Gastroesophageal sphincter (tissue), 4 donors: ENCODE data around the gene OBI1. TPM values are rescaled to one million over a fixed set of nuclear protein-coding genes. Genes with fewer than 3 reads are reported as not detected.

Experiments
- ATAC-seq: fragments of 150-250 bp; one replicate; pipeline ENCODE4 v1.9.1; 2016; ENCODE audit warnings: mild to moderate bottlenecking, moderate library complexity
- H3K27ac ChIP-seq, 4 donors: fragments of 200-600 bp; sonication (generic) in 3 of 4; 1 replicate in 3 of 4; 2 replicates in 1 of 4; pipeline ENCODE4 v1.5.1; 2016 to 2019
- H3K27me3 ChIP-seq: fragments of 200-600 bp; sonication (generic); one replicate; pipeline ENCODE4 v1.5.1; 2019
- H3K36me3 ChIP-seq, 2 donors: fragments of 200-600 bp; sonication (generic); one replicate each; pipeline ENCODE4 v1.5.1; 2019; ENCODE audit warnings: control low read depth in 1 of 2
- H3K4me1 ChIP-seq, 3 donors: fragments of 200-600 bp; sonication (generic); 1 replicate in 2 of 3; 2 replicates in 1 of 3; pipeline ENCODE4 v1.5.1; 2016 to 2019; ENCODE audit warnings: control low read depth in 2 of 3
- H3K4me3 ChIP-seq, 2 donors: fragments of 200-600 bp; sonication (generic); one replicate each; pipeline ENCODE4 v1.5.1; 2019; ENCODE audit warnings: mild to moderate bottlenecking in 1 of 2, moderate library complexity in 1 of 2
- H3K9me3 ChIP-seq, 3 donors: fragments of 200-600 bp; sonication (generic); one replicate each; pipeline ENCODE4 v1.5.1; 2017 to 2019; ENCODE audit warnings: control low read depth in 2 of 3
- EP300 ChIP-seq: sonication (generic); formaldehyde crosslinking; IDR thresholded peaks from one replicate; pipeline ENCODE4 v1.6.1; 2017; ENCODE audit warnings: antibody characterized with exemption, mild to moderate bottlenecking
- POLR2A ChIP-seq, 2 donors: fragments of 450-650 bp; IDR thresholded peaks; one replicate each; pipeline ENCODE4 v1.6.1; 2017; ENCODE audit warnings: antibody characterized with exemption in 2 of 2, mild to moderate bottlenecking in 2 of 2, moderate library complexity in 1 of 2
- POLR2AphosphoS5 ChIP-seq: sonication (generic); formaldehyde crosslinking; IDR thresholded peaks from one replicate; pipeline ENCODE4 v1.6.1; 2017; ENCODE audit warnings: antibody characterized with exemption
- WGBS, 2 donors: methylation state at CpG; one replicate each; pipeline ENCODE4 v1.1.5; 2018; ENCODE audit warnings: low coverage in 1 of 2; 5-methylcytosine and 5-hydroxymethylcytosine counted together
- total RNA-seq, 4 donors: library from RNA; depleted of rRNA; stranded (reverse); fragments of >200 nt; gene quantifications; one replicate each; pipeline ENCODE4 v1.1.0, GENCODE V29; 2016
- TF ChIP-seq, protein P1 (sequence below), 4 experiments: fragments of 200-600 bp in 2 of 4; fragments of 450-650 bp in 2 of 4; sonication (generic) in 1 of 4; IDR thresholded peaks; one replicate each; pipeline ENCODE4 v1.5.1; 2017 to 2019; ENCODE audit warnings: antibody characterized with exemption in 4 of 4, mild to moderate bottlenecking in 2 of 4, moderate library complexity in 2 of 4

Gene OBI1
- total RNA-seq, 4 donors from 2014 or later = 9.6 to 15.5 (median 10.7) TPM

DNA sequence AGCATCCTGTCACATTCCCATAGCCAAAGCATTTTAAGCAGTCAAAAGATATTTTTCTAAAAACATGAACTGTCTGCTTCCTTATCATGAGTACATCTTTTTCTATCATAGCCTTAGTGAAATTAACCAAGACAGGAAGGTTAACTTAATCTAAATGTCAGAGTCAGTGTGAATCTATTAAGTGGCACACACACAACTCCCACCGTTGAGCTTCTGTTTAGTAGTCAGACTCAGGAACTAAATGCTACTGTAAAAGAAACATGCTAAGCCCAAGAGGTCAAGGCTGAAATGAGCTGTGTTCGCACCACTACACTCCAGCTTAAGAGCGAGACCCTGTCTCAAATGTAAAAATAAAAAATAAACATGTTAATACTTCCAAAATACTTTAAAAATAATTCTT, 47.9 kb downstream of the OBI1 start:
- Histone ChIP-seq H3K4me1 (peaks cover 0 to 33% (median 24%) of the 10 kb centered on the region in 3 donors), H3K9me3 (no peaks in the 10 kb centered on the region), H3K27ac (no peak overlapping the region), H3K36me3 (peaks cover 0 to 24% of the 10 kb centered on the region in 2 donors), H3K4me3 (no peak overlapping the region), H3K27me3 (peaks cover 58% of the 10 kb centered on the region)
- 37 to 41% methylated on average over 3 of the region's 3 CpGs for WGBS, 2 donors
- no peak for TF ChIP-seq POLR2A (IDR thresholded peaks at IDR 0.05)
- no peak for TF ChIP-seq EP300
- TF ChIP-seq POLR2AphosphoS5 = no peak
- TF ChIP-seq, protein P1, sequence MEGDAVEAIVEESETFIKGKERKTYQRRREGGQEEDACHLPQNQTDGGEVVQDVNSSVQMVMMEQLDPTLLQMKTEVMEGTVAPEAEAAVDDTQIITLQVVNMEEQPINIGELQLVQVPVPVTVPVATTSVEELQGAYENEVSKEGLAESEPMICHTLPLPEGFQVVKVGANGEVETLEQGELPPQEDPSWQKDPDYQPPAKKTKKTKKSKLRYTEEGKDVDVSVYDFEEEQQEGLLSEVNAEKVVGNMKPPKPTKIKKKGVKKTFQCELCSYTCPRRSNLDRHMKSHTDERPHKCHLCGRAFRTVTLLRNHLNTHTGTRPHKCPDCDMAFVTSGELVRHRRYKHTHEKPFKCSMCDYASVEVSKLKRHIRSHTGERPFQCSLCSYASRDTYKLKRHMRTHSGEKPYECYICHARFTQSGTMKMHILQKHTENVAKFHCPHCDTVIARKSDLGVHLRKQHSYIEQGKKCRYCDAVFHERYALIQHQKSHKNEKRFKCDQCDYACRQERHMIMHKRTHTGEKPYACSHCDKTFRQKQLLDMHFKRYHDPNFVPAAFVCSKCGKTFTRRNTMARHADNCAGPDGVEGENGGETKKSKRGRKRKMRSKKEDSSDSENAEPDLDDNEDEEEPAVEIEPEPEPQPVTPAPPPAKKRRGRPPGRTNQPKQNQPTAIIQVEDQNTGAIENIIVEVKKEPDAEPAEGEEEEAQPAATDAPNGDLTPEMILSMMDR (IDR thresholded peaks at IDR 0.05) = no peak
- ATAC-seq = no peak

DNA sequence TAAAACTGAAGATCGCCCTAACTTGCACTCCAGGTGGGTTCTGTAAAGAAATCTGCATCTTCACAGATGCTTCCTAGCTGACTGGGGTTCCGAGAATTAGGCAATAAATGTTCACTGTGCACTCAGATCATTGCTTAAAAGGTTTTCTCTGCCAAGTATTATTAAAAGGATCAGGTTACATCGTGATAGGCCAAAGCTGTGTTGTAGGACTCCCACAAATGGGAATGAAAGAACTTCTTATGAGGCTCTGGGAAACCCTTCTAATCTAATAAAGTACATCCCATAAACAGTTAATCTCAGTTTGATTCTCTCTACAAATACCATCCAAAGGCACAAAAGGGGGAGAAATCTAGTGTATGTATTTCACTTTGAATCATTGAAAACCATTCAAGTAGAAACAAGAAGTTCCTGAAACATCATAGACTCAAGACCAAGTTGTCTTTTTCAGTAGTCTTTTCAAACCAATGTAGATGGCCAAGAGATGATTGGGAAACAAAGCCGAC, 48.5 kb downstream of the OBI1 start:
- no peak for ATAC-seq
- TF ChIP-seq POLR2AphosphoS5 = peak; percentile 8
- TF ChIP-seq EP300 = no peak
- no peak for TF ChIP-seq POLR2A (IDR thresholded peaks at IDR 0.05)
- TF ChIP-seq, protein P1 (IDR thresholded peaks at IDR 0.05) = no peak
- Histone ChIP-seq H3K4me1 (peaks cover 0 to 33% (median 24%) of the 10 kb centered on the region in 3 donors), H3K36me3 (peaks cover 0 to 18% of the 10 kb centered on the region in 2 donors), H3K9me3 (no peaks in the 10 kb centered on the region), H3K4me3 (no peak overlapping the region), H3K27me3 (peaks cover 64% of the 10 kb centered on the region), H3K27ac (no peak overlapping the region)
- WGBS, 2 donors = 51 to 52% methylated on average over 4 of the region's 4 CpGs

DNA sequence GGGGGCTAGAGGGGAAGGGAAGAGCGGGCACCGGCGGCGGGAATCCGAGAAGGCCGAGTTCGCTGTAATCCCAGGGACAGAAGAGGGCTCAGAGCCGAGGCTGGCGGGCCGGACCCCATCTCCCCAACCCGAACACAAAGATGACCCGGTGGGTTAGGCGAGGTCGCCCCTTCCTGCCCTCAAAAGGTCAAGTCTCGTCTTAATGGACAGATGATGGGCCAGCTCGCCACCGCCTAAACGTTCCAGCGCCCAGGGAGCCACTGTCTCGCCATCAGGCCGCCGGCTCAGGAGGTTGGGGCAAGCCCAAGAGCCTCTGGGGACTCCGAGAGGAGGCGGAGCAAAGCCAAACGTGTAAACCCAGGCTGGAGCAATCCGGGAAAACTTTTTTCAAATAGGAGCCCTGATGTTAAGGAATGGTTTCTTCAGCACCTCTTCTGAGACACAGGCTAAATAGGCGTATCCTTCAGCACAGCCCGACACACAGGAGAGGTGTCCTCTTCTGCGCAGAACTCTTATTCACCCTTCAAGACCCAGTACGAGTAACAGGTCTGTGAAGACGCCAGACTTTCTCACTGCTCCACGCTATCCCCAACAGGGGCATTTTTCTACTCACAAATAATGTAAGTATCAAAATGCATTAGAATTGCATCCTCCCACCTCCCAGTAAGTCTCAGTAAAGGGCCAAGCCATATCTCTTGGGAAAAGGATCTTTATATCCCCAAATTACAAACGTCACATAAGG, 49.3 kb downstream of the OBI1 start:
- Histone ChIP-seq H3K4me3 (peak overlapping the region; percentile 11 to 57), H3K27ac (no peak overlapping the region), H3K27me3 (peaks cover 72% of the 10 kb centered on the region), H3K36me3 (peaks cover 0 to 11% of the 10 kb centered on the region in 2 donors), H3K9me3 (no peaks in the 10 kb centered on the region), H3K4me1 (peaks cover 0 to 33% (median 24%) of the 10 kb centered on the region in 3 donors)
- WGBS, 2 donors = 14 to 64% methylated on average over 1 to 15 of the region's 33 CpGs
- no peak for ATAC-seq
- TF ChIP-seq POLR2AphosphoS5 (no peak), EP300 (no peak), POLR2A (IDR thresholded peaks at IDR 0.05) (no peak)
- TF ChIP-seq, protein P1 (IDR thresholded peaks at IDR 0.05) = no peak

DNA sequence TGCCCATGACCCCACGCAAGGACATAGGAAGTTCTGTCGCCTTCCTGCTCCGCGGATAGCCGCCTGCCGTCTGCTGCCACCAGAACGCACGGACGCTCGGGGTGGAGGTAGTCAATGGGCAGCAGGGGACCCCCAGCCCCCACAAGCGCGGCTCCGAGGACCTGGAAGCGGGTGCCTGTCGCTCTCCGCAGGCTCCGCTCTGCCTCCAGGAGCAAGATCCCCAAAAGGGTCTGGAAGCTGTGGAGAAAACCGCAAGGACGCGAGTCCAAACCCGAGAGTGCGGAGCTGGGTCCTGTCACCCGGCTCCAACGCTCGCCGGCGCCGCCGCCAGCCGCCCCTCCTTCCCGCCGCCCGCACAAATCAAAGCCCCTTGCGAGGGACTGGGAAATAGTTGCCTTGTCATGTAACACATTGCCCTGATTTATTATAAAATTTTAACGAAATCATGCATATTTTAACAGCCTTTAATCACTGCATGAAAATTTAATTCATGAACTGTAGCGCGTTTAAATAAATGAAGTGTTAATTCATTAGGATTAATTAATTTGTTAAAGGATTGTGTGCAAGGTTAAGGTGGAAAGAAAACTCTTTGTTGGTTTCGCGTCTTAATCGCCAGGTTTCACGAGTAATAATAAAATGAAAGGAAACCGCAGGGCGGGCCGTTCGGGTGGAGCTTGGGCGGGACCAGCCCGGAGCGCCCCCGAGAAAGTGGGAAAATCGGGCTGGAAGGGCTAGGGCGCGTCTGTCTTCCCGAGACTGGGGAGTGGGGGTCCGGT, 50.1 kb downstream of the OBI1 start:
- 3 to 5% methylated on average over 21 of the region's 54 CpGs for WGBS, 2 donors
- no peaks in the 10 kb centered on the region for H3K9me3 ChIP-seq
- TF ChIP-seq, protein P1 (IDR thresholded peaks at IDR 0.05) = no peak
- TF ChIP-seq POLR2A (IDR thresholded peaks at IDR 0.05) = no peak
- TF ChIP-seq POLR2AphosphoS5 = no peak
- TF ChIP-seq EP300 = no peak
- H3K27me3 ChIP-seq = peaks cover 79% of the 10 kb centered on the region
- peaks cover 0 to 33% (median 24%) of the 10 kb centered on the region in 3 donors for H3K4me1 ChIP-seq
- peak overlapping the region; percentile 11 to 57 for H3K4me3 ChIP-seq
- H3K36me3 ChIP-seq = peaks cover 0 to 4% of the 10 kb centered on the region in 2 donors
- no peak overlapping the region for H3K27ac ChIP-seq
- ATAC-seq = no peak
